ENCODE data around the gene SUSD6.

Gene SUSD6

DNA sequence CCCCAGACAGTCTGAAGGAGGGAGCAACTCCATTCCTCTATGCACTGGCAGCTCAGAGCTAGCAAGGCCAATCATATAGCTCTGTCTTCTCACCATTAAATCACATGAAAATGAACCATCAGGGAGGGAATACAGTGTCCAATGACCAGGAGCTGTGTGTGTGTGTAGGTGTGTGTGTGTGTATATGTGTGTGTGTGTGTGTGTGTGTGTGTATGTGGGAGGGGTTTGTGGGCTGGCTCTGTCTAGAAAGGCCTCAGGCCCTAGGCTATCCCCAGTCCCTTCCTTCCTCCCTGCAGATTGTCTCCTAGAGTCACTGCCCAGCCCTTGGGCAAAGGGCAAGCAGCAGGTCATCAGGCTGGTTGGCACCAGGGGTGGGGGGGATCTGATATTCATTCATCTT lies 5.7 kb upstream of the SUSD6 start:
- TF ChIP-seq, protein P1, sequence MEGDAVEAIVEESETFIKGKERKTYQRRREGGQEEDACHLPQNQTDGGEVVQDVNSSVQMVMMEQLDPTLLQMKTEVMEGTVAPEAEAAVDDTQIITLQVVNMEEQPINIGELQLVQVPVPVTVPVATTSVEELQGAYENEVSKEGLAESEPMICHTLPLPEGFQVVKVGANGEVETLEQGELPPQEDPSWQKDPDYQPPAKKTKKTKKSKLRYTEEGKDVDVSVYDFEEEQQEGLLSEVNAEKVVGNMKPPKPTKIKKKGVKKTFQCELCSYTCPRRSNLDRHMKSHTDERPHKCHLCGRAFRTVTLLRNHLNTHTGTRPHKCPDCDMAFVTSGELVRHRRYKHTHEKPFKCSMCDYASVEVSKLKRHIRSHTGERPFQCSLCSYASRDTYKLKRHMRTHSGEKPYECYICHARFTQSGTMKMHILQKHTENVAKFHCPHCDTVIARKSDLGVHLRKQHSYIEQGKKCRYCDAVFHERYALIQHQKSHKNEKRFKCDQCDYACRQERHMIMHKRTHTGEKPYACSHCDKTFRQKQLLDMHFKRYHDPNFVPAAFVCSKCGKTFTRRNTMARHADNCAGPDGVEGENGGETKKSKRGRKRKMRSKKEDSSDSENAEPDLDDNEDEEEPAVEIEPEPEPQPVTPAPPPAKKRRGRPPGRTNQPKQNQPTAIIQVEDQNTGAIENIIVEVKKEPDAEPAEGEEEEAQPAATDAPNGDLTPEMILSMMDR (IDR thresholded peaks at IDR 0.05; ENCODE audit: insufficient read depth, missing control alignments) = no peak
- DNase-seq (ENCODE audit: insufficient read length, low spot score) (no peak), FAIRE-seq (no peak)

DNA sequence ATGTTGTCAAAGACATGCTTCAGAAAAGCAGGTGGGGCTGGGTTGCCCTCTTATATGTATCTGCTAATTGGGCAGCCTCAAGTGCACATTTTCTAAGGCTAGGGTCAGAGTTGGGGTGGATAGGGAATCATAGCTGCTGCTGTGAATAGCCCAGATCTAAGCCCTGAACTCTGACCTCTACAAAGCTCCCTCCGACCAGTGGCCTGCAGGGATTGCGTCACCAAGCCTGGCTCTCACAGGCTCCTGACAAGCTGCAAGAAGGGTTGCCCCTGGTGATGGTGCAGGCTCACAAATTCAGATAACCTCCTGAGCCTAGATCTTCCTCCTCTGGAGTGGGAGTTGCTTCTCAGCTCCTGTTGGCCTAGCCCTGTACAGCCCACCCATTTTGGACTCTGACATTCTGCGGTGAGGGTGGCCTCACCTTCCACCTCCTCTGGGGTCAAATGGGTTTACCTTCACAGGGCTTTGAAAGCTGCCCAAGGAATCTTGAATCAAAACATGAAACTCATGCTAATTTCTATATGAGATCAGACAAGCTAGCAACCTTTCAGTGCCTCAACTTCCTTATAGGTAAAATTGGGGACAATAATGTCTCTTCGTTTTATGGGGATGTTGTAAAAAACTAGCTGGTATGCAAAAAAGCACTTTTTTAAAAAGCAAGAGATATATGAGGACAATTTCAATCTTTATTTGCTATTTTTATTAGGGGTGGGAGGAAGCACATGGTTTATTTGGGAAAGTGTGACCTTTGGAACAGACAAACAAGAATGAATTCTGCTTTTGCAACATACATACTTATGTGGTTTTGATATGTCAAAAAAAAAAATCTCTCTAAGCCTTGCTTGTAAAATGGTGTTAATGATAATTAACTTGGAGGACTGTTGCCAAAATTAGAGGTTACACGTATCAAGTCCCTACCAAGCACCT lies 4.9 kb upstream of the SUSD6 start:
- FAIRE-seq (no peak), DNase-seq (ENCODE audit: insufficient read length, low spot score) (no peak)
- TF ChIP-seq, protein P1 (IDR thresholded peaks at IDR 0.05; ENCODE audit: insufficient read depth, missing control alignments) = no peak

DNA sequence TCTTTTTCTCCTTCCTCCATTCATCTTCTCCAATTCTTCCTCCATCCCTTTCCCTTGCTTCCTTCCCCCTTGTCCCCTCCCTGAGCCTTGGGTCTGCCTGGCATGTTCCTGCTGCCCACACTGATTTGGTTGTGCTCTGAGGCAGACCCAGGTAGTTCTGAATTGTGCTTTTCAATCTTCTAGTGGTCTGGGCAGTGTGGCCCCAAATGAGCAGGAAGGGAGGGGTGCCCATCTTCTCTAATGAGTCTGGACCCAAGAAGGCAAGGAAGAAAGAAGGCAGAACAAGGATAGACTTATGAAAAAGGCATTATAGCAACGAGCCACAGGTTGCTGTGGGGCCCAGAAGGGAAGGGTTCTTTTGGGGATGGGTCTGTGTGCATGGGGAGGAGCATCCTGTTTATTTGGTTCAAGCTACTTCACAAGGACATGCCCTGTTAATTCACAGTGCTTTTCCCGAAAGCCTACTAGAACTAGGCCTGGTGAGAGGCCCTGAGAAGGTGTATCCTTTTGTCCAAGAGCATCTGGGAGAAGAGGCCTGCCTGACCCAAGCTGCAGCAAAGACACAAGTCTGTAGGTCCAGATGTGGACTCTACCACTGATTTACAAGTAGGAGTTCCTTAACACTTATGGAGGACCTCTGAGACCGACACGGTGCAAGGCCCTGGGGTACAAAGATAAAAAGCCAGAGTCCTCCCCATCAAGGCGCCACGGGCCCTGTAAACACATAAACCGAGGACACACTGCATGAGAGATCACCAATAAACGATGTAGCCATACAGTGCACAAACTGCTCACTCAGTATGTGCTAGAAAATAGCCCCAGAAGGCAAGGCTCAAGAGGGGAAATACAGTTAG lies 1.1 kb upstream of the SUSD6 start:
- no peak for DNase-seq (ENCODE audit: insufficient read length, low spot score)
- TF ChIP-seq, protein P1 (IDR thresholded peaks at IDR 0.05; ENCODE audit: insufficient read depth, missing control alignments) = no peak
- FAIRE-seq = no peak

DNA sequence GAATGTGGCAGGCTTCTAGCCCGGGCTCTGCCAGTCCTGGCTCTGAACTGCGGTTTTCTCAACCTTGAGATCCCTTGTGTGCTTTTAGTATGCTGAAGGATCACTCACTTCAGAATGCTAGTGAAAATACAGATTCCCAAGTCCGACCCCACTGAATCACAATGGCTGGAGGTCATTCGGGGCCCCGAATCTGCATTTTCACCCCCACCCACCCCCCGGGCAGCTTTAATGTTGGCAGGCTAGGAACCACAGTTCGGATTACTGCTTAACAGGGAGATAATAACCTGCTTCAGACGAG lies 573 bp upstream of the SUSD6 start:
- TF ChIP-seq, protein P1 (IDR thresholded peaks at IDR 0.05; ENCODE audit: insufficient read depth, missing control alignments) = no peak
- FAIRE-seq (no peak), DNase-seq (ENCODE audit: insufficient read length, low spot score) (no peak)

DNA sequence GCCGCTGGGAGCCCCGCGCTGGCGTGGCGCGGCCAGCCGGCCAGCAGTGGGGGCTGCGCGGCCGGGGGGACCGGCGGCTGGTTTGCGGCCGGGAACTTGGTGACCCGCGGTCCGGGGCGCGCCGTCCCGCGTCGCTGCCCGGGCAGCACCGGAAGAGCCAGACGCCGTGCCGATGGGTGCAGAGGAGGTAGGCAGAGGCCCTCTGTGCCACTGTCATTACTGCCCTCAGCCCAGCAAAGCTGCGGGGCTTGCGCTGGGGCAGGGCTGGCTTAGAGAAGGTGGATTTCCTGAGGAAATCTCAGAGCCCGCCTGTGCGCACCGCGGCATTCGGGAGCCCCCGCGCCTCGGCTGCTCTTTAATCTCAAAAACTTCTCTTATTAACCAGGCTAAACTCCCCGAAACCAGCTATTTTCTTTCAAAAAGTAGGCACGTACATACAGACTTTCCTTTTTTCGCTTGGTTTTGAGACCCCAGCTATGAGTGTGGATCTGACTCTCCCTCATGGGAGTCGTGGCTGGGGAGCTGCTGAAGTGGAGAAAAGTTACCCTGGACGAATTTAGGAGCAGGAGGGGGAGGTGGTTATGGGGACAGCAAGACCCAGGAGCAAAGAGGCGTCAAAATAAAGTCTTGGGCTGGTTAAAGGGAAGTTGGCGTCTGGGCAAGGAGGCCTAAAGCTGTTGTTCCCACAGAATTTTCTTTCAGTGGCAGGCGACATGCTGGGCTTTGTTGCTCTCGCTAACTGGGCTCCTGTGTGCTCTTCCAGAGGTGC lies 802 bp downstream of the SUSD6 start:
- FAIRE-seq (no peak), DNase-seq (ENCODE audit: insufficient read length, low spot score) (no peak)
- TF ChIP-seq, protein P1 (IDR thresholded peaks at IDR 0.05; ENCODE audit: insufficient read depth, missing control alignments) = no peak

DNA sequence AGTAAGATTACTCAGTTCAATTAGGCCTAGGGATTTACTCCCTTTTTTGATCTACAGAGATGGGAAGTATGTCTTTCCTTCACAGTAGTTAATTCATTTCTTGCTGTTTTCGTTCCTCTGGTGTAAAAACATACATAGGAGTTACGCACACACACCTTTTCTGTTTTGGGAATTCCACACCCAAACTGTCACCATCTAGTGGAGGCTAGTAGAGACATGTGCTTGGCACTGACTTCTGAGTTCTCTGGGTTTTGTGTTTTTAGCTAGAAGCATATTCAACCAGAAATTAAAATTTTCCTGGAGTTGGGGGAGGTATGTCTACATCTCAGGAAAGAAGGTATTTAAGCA lies 1.4 kb downstream of the SUSD6 start:
- TF ChIP-seq, protein P1 (IDR thresholded peaks at IDR 0.05; ENCODE audit: insufficient read depth, missing control alignments) = peak; percentile 25
- no peak for DNase-seq (ENCODE audit: insufficient read length, low spot score)
- FAIRE-seq = no peak
